WI38 (cell line): Measurements from ENCODE around the gene DBP.

Source experiments
- H3K4me3 ChIP-seq: 2 replicates; pipeline ENCODE4 v1.5.1; 2011; ENCODE audit warnings: low read depth, mild to moderate bottlenecking, control low read depth, low read length
- TF ChIP-seq, protein P1 (sequence below): IDR thresholded peaks from 2 replicates; pipeline ENCODE4 v1.5.1; 2012; ENCODE audit warnings: low read depth, mild to moderate bottlenecking, control low read depth, low read length

DBP gene

DNA sequence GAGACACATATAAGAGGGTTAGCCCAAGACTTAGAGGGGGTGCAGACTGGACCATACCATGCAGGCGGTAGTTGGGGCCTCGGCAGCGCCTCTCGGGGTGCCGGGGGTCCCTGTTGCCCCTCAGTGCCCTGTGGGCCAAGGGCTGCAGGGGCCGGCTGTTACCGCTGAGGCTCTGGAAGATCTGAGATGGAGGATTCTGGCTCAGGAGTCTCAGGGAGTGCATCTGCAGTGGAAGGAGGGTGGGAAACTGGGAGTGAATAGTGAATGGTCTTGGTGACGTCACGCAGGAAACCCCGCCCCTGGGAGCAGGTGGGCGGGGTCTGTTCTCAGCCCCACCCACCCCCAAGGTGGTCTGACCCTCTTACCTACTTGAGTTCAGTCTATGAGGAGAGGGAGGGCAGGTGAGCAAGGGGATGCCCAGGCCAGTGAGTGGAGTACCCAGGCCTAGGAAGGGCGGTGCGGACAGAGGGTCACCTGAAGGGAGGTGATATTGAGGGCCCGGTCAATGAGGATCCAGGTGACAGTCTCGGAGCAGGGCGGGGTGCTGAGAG lies 1.7 kb upstream of the DBP start:
- no peak overlapping the region for H3K4me3 ChIP-seq
- TF ChIP-seq, protein P1, sequence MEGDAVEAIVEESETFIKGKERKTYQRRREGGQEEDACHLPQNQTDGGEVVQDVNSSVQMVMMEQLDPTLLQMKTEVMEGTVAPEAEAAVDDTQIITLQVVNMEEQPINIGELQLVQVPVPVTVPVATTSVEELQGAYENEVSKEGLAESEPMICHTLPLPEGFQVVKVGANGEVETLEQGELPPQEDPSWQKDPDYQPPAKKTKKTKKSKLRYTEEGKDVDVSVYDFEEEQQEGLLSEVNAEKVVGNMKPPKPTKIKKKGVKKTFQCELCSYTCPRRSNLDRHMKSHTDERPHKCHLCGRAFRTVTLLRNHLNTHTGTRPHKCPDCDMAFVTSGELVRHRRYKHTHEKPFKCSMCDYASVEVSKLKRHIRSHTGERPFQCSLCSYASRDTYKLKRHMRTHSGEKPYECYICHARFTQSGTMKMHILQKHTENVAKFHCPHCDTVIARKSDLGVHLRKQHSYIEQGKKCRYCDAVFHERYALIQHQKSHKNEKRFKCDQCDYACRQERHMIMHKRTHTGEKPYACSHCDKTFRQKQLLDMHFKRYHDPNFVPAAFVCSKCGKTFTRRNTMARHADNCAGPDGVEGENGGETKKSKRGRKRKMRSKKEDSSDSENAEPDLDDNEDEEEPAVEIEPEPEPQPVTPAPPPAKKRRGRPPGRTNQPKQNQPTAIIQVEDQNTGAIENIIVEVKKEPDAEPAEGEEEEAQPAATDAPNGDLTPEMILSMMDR = no peak

DNA sequence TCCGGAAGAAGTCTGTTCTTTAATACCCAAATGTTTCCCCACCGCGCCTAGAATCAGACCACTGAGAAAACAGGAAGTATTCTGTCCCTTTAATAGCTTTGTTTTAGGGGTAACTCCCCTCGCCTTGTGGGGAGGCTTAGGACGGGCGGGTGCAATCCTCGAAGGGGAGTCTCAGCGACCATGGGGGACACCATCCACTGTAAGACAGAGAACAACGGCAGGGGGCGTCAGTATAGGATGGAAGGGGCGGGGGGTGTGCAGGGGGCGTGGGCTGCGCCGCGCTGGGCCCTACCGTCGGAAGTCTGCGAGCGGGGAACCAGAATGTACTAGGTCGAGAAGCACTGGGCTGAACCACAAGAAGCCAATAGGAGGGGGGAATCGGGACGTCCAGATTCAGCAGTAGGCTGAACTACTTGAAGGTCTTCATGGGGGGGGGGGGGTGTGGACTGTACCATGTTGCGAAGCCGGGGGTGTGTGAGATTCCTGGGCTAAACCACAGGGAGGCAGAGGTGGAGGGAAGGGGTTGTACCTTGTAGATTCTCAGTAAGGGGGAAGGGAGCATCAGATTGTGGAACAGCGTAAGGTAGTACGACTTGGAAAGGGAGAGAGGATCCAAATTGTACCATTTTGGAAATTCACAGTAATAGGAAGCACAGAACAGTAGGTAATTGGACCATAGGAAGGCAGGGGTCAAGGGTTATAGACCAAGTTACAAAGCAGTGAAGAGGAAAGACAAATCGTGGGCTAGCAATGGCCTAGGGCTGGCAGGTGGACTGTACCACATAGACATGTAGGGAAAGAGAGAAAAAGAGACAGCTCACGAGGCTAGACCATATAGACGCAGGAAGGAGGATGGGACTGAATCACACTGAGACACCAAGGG lies 1.0 kb upstream of the DBP start:
- TF ChIP-seq, protein P1 = no peak
- H3K4me3 ChIP-seq = peak overlapping the region; percentile 59

DNA sequence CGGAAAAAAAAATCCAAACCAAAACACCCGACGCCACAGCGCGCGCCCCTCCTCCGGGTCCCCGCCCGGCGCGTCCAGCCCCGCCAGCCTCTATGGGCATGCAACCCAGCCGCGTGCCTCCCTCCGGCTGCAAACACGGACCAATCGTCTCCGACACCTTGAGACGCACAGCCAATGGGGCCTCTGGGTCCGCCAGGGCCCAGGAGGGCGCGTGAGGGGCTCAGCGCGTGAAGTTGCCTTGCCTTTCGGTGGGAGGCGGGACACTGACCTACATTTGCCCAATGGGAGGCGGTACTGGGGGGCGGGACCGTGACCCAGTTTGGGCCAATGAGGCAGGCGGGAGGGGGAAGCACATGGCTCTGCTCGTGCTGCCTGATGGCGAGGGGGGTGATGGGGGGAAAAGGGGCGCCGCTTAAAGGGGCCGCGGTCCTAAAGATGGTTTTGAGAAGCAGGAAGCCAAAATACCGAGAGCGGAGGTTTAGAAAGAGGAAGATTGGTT lies 319 bp upstream of the DBP start:
- TF ChIP-seq, protein P1 = no peak
- peak overlapping the region; percentile 59 for H3K4me3 ChIP-seq

DNA sequence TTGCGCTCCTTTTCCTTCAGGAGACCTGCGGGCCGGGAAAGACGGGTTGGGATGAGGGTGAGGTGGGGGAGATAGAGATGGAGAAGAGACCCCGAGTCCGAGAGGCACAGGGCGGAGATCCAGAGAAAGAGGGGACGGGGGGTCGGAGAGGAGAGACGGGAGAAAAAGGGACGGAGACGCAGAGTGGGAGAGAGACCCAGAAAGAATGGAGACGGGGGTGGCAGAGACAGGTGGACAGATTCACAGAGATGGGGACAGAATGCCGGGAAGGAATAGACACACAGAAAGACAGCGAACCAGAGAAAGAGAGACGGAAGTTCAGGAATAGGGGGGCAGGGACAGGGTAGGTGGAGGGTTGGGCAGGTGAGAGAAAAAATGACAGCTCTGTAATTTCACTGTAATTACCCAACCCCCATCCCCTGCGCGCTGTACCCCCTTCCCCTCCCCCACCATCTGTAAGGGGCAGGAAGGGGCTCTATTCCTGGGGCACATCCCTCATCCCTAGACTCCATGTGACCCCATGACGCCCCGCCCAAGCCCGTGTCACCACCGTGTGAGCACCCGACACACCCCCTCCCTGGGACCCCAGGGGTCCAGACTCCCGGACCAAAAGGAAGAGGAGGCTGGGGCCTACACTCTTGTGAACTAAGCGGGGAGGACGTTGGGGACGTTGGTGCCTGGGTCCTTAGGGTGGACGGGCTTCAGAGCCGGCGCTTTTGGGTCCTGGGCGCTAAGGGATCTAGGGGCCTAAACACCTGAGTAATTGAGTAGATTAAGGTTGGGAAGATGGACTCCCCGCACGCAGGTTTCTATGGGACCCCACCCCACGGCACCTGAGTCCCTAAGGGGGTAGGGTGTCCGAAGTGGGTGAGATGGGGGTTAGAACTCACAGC lies 967 bp downstream of the DBP start:
- TF ChIP-seq, protein P1 = no peak
- H3K4me3 ChIP-seq = peak overlapping the region; percentile 58

DNA sequence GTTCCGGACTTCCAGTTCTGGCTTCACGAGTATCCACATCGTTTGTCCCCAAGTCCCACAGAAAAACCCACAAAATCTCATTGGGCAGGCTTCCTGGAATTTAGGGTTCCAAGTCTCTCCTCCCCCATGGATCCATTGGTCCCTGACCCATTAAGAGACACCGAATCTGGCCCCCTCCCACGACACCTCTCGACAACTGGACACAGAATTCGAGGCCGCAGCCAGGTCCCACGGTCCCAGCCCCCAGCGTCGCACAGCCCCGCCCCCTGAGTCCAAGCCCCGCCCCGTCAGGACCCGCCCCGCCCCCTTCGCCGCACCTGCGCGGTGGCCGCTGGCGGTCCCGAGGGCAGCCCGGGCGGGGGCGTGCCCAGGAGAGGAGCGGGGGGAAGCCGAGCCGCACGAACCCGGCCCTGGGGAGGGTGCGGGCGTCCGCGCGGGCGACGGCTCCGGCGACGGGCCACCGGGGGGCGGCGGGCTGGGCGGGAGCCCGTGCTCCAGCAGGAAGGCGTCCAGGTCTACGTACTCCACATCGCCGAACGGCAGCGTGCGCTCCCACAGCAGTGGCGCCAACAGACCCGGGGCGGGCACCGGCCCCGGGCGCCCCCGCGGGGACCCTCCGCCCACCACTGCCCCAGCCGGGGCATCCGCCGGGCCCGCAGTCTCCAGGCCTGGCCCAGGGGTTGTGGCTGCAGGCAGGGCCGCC lies 1.8 kb downstream of the DBP start:
- H3K4me3 ChIP-seq = peak overlapping the region; percentile 58
- TF ChIP-seq, protein P1 = no peak

DNA sequence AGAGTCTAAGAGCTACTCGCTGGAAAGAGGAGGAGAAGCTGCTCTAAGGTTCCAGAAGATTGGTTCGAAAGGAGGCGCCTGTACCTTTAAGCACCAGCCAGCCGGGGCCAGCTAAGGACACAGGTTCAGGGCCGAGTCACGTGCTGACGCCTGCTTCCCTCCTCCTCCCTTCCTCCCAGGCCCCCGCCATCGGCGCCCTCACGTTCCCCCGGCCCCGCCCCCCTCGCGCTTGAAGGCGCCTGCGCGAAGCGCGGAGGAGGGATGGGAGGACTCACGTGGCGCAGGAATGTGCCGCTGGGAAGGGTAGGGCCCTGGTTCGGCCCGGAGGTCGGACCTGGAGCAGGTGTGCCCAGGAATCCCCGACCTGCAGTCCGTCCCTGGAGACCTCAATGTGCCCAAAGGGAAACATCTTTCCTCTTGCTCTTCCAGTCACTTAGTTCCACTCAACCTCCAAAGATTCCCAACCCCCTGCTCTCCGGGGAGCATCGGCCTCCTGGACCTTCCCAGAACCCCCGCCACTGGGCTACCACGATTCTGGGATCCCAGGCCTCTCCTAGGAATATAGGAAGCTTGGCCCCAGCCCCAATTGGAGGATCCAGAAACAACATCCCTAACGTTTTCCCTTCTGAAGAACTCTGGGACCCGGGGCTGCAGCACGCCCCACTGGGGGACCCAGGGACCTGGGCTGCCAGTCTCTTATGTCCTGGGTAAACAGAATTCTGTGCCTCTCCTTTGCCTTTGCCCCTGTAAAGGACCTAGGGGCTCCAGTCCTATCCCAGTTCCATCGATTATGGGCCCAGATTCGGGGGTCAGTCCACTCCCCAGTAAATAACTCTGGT lies 2.5 kb downstream of the DBP start:
- TF ChIP-seq, protein P1 = no peak
- H3K4me3 ChIP-seq = peak overlapping the region; percentile 16; the same call in 1 of the 2 replicates
